ENCODE measurements around the gene CRISPLD2.

- no peak for TF ChIP-seq BHLHE40 (IDR thresholded peaks at IDR 0.05; ENCODE audit: low read length)
- no peak for TF ChIP-seq SMAD3 (CRISPR knock-in tag; conservative IDR thresholded peaks at IDR 0.05)
- no peak for TF ChIP-seq EZH2 (IDR thresholded peaks at IDR 0.05; ENCODE audit: borderline replicate concordance, low read depth, low read length)
- no peak for TF ChIP-seq YY1 (IDR thresholded peaks at IDR 0.05; ENCODE audit: borderline replicate concordance in 1 of 3, control insufficient read depth in 1 of 3, extremely low read depth in 1 of 3, insufficient read depth in 3 of 3, insufficient read length in 1 of 3, insufficient replicate concordance in 2 of 3, low read depth in 1 of 3, low read length in 2 of 3)
- TF ChIP-seq ZNF274 (IDR thresholded peaks at IDR 0.05; ENCODE audit: borderline replicate concordance, low read depth, low read length): no peak
- no peak for TF ChIP-seq ZBTB33 (CRISPR knock-in tag; IDR thresholded peaks at IDR 0.05)
- TF ChIP-seq SPI1 (IDR thresholded peaks at IDR 0.05; ENCODE audit: borderline replicate concordance, low read depth, low read length): no peak
- no peak for TF ChIP-seq JUN (IDR thresholded peaks at IDR 0.05; ENCODE audit: borderline replicate concordance, low read depth, low read length)
- no peak for TF ChIP-seq JUN (CRISPR knock-in tag; IDR thresholded peaks at IDR 0.05; ENCODE audit: borderline replicate concordance)
- TF ChIP-seq ZNF24 (IDR thresholded peaks at IDR 0.05): no peak
- TF ChIP-seq JUND (IDR thresholded peaks at IDR 0.05; ENCODE audit: borderline replicate concordance, low read depth, low read length): no peak
- no peak for TF ChIP-seq JUND (tag; IDR thresholded peaks at IDR 0.05; ENCODE audit: borderline replicate concordance, low read depth, low read length)
- no peak for TF ChIP-seq NR2C2 (CRISPR knock-in tag; IDR thresholded peaks at IDR 0.05)
- no peak for TF ChIP-seq NR2C2 (tag; IDR thresholded peaks at IDR 0.05)
- TF ChIP-seq CTCF (IDR thresholded peaks at IDR 0.05 in 2 of 3, conservative IDR thresholded peaks at IDR 0.05 in 1 of 3; ENCODE audit: insufficient read depth in 2 of 3, low read depth in 1 of 3, low read length in 3 of 3): no peak
- TF ChIP-seq HDAC2 (IDR thresholded peaks at IDR 0.05): no peak
- TF ChIP-seq POLR2A (conservative IDR thresholded peaks at IDR 0.05): no peak
These were observed 25.2 kb upstream of the CRISPLD2 start for GRCh38 chr16:84794626-84795025.
